CD14-positive monocyte (primary cell): ENCODE measurements around the gene ZNF232. TPM values are rescaled to one million over a fixed set of nuclear protein-coding genes. Genes with fewer than 3 reads are reported as not detected.
A peak's percentile ranks its signal among the peaks of the same experiment; 100 is the strongest.
"Not testable (repeated sequence)": the region's sequence is repeated elsewhere in the genome, so short reads cannot be mapped to it uniquely, and the experiment has no call there.

Experiments used
- DNase-seq, 3 donors: peaks; one replicate each; pipeline ENCODE4 v3.0.0-alpha.2; 2011 to 2022
- H2AFZ ChIP-seq: 2 replicates; pipeline ENCODE4 v1.6.0; 2012; ENCODE audit warnings: mild to moderate bottlenecking, low read depth, low read length, inconsistent platforms; ENCODE audit not compliant: insufficient read depth, poor library complexity, severe bottlenecking
- H3K27ac ChIP-seq, 2 donors: 1 replicate in 1 of 2; 2 replicates in 1 of 2; pipeline ENCODE4 v1.5.1; 2012 to 2013; ENCODE audit warnings: low read length in 2 of 2, control low read depth in 1 of 2, inconsistent platforms in 1 of 2, low read depth in 1 of 2, mild to moderate bottlenecking in 1 of 2
- H3K27me3 ChIP-seq, 2 donors: one replicate each; pipeline versions ENCODE4 v1.6.0 to v1.6.1; 2011 to 2013; ENCODE audit warnings: low read length in 2 of 2; ENCODE audit not compliant: control insufficient read depth in 2 of 2, insufficient read depth in 2 of 2
- H3K36me3 ChIP-seq, 2 donors: replicated peaks in 1 of 2; 1 replicate in 1 of 2; 2 replicates in 1 of 2; pipeline versions ENCODE4 v1.5.1 to v1.6.1; 2012 to 2013; ENCODE audit warnings: low read length in 2 of 2, control low read depth in 1 of 2, inconsistent platforms in 1 of 2, mild to moderate bottlenecking in 1 of 2; ENCODE audit not compliant: insufficient read depth in 2 of 2, control insufficient read depth in 1 of 2
- H3K4me1 ChIP-seq, 2 donors: 1 replicate in 1 of 2; 2 replicates in 1 of 2; pipeline versions ENCODE4 v1.5.1 to v1.6.1; 2012 to 2013; ENCODE audit warnings: low read length in 2 of 2, control low read depth in 1 of 2, inconsistent platforms in 1 of 2, mild to moderate bottlenecking in 1 of 2, moderate library complexity in 1 of 2; ENCODE audit not compliant: insufficient read depth in 2 of 2, control insufficient read depth in 1 of 2
- H3K4me2 ChIP-seq: replicated peaks from 2 replicates; pipeline ENCODE3; 2012; ENCODE audit warnings: low read length, moderate library complexity, mild to moderate bottlenecking; ENCODE audit not compliant: poor library complexity, severe bottlenecking; ENCODE audit errors: extremely low read depth
- H3K4me3 ChIP-seq, 3 experiments: fragments of 200-600 bp in 1 of 3; sonication (generic) in 1 of 3; replicated peaks in 1 of 3; 1 replicate in 2 of 3; 2 replicates in 1 of 3; pipeline ENCODE4 v1.5.1; 2011 to 2013; ENCODE audit warnings: low read length in 3 of 3, mild to moderate bottlenecking in 3 of 3, control low read depth in 2 of 3, low read depth in 2 of 3, inconsistent platforms in 1 of 3, moderate library complexity in 1 of 3
- H3K79me2 ChIP-seq: 2 replicates; pipeline ENCODE4 v1.6.0; 2012; ENCODE audit warnings: mild to moderate bottlenecking, control low read depth, inconsistent platforms, low read length, moderate library complexity; ENCODE audit not compliant: insufficient read depth
- H3K9ac ChIP-seq: 2 replicates; pipeline ENCODE4 v1.6.0; 2017; ENCODE audit warnings: low read length, mild to moderate bottlenecking; ENCODE audit not compliant: insufficient read depth, poor library complexity, severe bottlenecking
- H3K9me3 ChIP-seq, 2 donors: replicated peaks in 1 of 2; 1 replicate in 1 of 2; 2 replicates in 1 of 2; pipeline versions ENCODE4 v1.5.1 to v1.6.1; 2012 to 2013; ENCODE audit warnings: low read length in 2 of 2, control low read depth in 1 of 2; ENCODE audit not compliant: control insufficient read depth in 1 of 2, insufficient read depth in 1 of 2
- H4K20me1 ChIP-seq: 2 replicates; pipeline ENCODE4 v1.6.0; 2012; ENCODE audit warnings: mild to moderate bottlenecking, low read length, control low read depth, moderate library complexity; ENCODE audit not compliant: insufficient read depth
- H3K27ac Mint-ChIP-seq, 7 donors: one replicate each; pipeline ENCODE4 v1.8.0; 2020; ENCODE audit warnings: mild to moderate bottlenecking in 7 of 7, mixed read lengths in 7 of 7, moderate library complexity in 6 of 7, inconsistent platforms in 2 of 7
- H3K27me3 Mint-ChIP-seq, 3 donors: one replicate each; pipeline ENCODE4 v1.8.0; 2021 to 2022; ENCODE audit warnings: low read depth in 3 of 3, mild to moderate bottlenecking in 3 of 3, mixed read lengths in 3 of 3, moderate library complexity in 3 of 3, inconsistent platforms in 1 of 3
- H3K36me3 Mint-ChIP-seq, 2 donors: one replicate each; pipeline ENCODE4 v1.8.0; 2020; ENCODE audit warnings: mixed read lengths in 2 of 2, inconsistent platforms in 1 of 2, mild to moderate bottlenecking in 1 of 2
- H3K4me1 Mint-ChIP-seq: one replicate; pipeline ENCODE4 v1.8.0; 2020; ENCODE audit warnings: mild to moderate bottlenecking, mixed read lengths
- H3K4me3 Mint-ChIP-seq, 2 donors: one replicate each; pipeline ENCODE4 v1.8.0; 2020; ENCODE audit warnings: mild to moderate bottlenecking in 2 of 2, mixed read lengths in 2 of 2, moderate library complexity in 1 of 2
- H3K9me3 Mint-ChIP-seq, 7 donors: one replicate each; pipeline ENCODE4 v1.8.0; 2020 to 2022; ENCODE audit warnings: mixed read lengths in 7 of 7, mild to moderate bottlenecking in 6 of 7, moderate library complexity in 6 of 7, inconsistent platforms in 2 of 7
- CTCF ChIP-seq: fragments of 200-600 bp; IDR thresholded peaks from one replicate; pipeline ENCODE4 v1.8.0; 2022; ENCODE audit warnings: antibody characterized with exemption, mild to moderate bottlenecking
- WGBS: methylation state at CpG from one replicate; pipeline ENCODE4 v1.1.5; 2013; ENCODE audit warnings: missing lambda C conversion rate; ENCODE audit not compliant: insufficient coverage; 5-methylcytosine and 5-hydroxymethylcytosine counted together
- intact Hi-C, 2 donors: fragments of 100-400 bp; cut with micrococcal nuclease; formaldehyde crosslinking; loops; one replicate each; pipeline versions ENCODE4 v1.15.0 to v1.15.1; 2023
- polyA minus RNA-seq: library from RNA; depleted of rRNA, polyadenylated mRNA; stranded (reverse); fragments of >200 nt; gene quantifications from 2 replicates; pipeline ENCODE4 v1.2.3, GENCODE V29; 2012
- polyA plus RNA-seq, 3 donors: library from polyadenylated mRNA; depleted of rRNA in 1 of 3; unstranded in 2 of 3; stranded (reverse) in 1 of 3; fragments of 300-500 nt in 2 of 3; fragments of >200 nt in 1 of 3; fragmentation: Illumina TruSeq in 2 of 3; gene quantifications; 1 replicate in 2 of 3; 2 replicates in 1 of 3; pipeline ENCODE4 v1.2.3, GENCODE V29; 2012 to 2021
- total RNA-seq, 12 experiments: library from RNA in 1 of 12; stranded (reverse) in 1 of 12; fragments of 120-200 nt in 1 of 12; gene quantifications; one replicate each; pipeline ENCODE4 v1.2.4 and lab custom pipeline; 2013 to 2026; ENCODE audit warnings: mixed read lengths in 6 of 12, inconsistent platforms in 1 of 12

The ZNF232 gene
- total RNA-seq (2013), result 6.2 TPM
- polyA plus RNA-seq (1 to 10 TPM; 2.2 to 3.1 (median 3.0) TPM), polyA minus RNA-seq (1.4 and 2.2 TPM in 2 replicates), total RNA-seq (lab: John Stamatoyannopoulos, UW) (0.42 to 3.4 (median 1.4) reads per million in 11 experiments)

DNA sequence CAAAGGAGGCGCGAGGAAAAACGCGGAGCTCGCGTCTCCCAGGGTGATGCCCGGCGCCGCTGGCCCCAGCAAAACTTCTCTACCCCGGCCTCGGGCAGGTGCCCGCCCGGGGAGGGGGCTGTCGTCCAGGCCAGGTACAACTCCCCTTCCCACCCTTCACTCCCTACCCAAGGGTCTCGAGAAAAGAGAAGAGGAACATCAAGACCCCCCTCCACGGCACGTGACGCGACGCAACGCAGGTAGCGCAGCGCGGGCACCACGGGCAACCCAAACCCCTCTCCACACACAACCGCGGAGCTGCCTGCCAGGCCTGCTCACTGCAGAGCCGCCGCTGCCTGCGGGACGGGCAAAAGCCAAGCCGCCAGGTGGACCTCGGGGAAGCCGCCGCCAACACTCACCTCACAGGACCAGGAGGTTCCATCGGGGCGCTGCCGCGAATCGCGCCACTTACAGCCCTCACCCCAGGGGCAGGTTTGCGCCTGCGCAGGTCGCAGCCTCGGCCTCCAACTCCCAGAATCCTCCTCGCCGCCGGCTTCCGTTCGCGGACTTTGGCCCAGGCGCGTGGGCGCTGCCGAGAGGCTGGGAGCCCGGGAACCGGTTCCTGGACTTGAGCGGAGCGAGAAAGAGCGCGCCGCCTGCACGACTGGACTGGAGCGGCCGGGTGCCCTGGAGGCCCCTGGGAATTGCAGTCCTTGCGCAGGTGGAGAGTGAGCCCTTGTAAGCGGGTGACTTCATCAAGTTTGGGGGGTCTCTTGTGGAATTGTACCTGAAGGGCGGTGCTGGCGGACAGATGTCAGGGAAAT, at the start of gene ZNF232:
Gene ZNF232, minus strand, starts transcription at position 477 of the 803 bp plus-strand sequence. Its CDS starts 56 bp downstream, at position 421.
- Histone ChIP-seq H3K27ac (peak within 1 kb of the TSS in 1 of 2 donors; percentile 39), H3K4me2 (peak within 1 kb of the TSS; percentile 98), H3K27me3 (peaks cover 11 to 20% of the 10 kb centered on the region in 2 donors), H4K20me1 (no peaks in the 10 kb centered on the region), H3K79me2 (no peaks in the 10 kb centered on the region), H3K4me3 (peak within 1 kb of the TSS; percentile 57 to 94 (median 90)), H2AFZ (peak within 1 kb of the TSS; percentile 97), H3K9me3 (peaks cover 12 to 20% of the 10 kb centered on the region in 2 donors), H3K36me3 (peaks cover 11 to 29% of the 10 kb centered on the region in 2 donors), H3K4me1 (peaks cover 14 to 28% of the 10 kb centered on the region in 2 donors), H3K9ac (peak within 1 kb of the TSS; percentile 66)
- intact Hi-C loops, result loop anchor here (2.0 to 5.0 kb wide), 2 partner anchors 33 to 171 kb away; partner anchors contain the start of genes RABEP1 (in 1 of the 2) and ZFP3 (in 1 of the 2)
- peaks cover 22 to 45% (median 32%) of the 10 kb centered on the region in 7 donors for H3K9me3 Mint-ChIP-seq
- H3K27ac Mint-ChIP-seq, result peak within 1 kb of the TSS; percentile 22 to 78 (median 66)
- H3K36me3 Mint-ChIP-seq, result peaks cover 38 to 44% of the 10 kb centered on the region in 2 donors
- peaks cover 18 to 26% (median 25%) of the 10 kb centered on the region in 3 donors for H3K27me3 Mint-ChIP-seq
- peaks cover 22% of the 10 kb centered on the region for H3K4me1 Mint-ChIP-seq
- H3K4me3 Mint-ChIP-seq, result peak within 1 kb of the TSS; percentile 90 to 94
- peak; percentile 84 to 87 (median 85) for DNase-seq
- TF ChIP-seq CTCF, result no peak
- under 1% methylated on average over 51 of the region's 69 CpGs for WGBS

DNA sequence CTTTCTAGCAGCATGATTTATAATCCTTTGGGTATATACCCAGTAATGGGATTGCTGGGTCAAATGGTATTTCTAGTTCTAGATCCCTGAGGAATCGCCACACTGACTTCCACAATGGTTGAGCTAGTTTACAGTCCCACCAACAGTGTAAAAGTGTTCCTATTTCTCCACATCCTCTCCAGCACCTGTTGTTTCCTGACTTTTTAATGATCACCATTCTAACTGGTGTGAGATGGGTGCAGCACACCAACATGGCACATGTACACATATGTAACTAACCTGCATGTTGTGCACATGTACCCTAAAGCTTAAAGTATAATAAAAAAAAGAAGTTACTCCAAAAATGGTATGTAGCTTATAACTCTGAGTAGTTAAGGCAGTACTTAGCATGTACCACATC, 49.0 kb upstream of the ZNF232 start:
- H3K9me3 Mint-ChIP-seq, DNase-seq, H3K79me2 ChIP-seq, H3K9ac ChIP-seq, H3K4me3 ChIP-seq, H2AFZ ChIP-seq, H3K9me3 ChIP-seq, H3K36me3 ChIP-seq, H4K20me1 ChIP-seq, H3K4me2 ChIP-seq, H3K27me3 ChIP-seq, H3K27ac ChIP-seq, H3K4me3 Mint-ChIP-seq, H3K36me3 Mint-ChIP-seq, H3K27ac Mint-ChIP-seq, intact Hi-C loops: not testable (repeated sequence)
- Mint-ChIP-seq H3K4me1 (peaks cover 29% of the 10 kb centered on the region), H3K27me3 (peaks cover under 1 to 10% (median 4%) of the 10 kb centered on the region in 3 donors)
- H3K4me1 ChIP-seq, result peaks cover 21 to 30% of the 10 kb centered on the region in 2 donors
- WGBS, result no CpG with 5 or more reads among the region's 1 CpG

- H3K4me3 ChIP-seq, H2AFZ ChIP-seq, H3K9me3 ChIP-seq, H3K4me1 Mint-ChIP-seq, H3K36me3 Mint-ChIP-seq, H4K20me1 ChIP-seq, H3K27ac Mint-ChIP-seq, H3K27me3 ChIP-seq, H3K79me2 ChIP-seq, H3K4me3 Mint-ChIP-seq, H3K4me2 ChIP-seq, DNase-seq, H3K27ac ChIP-seq, H3K36me3 ChIP-seq, H3K4me1 ChIP-seq, intact Hi-C loops, H3K9ac ChIP-seq, H3K27me3 Mint-ChIP-seq, H3K9me3 Mint-ChIP-seq: not testable (repeated sequence)
- no CpG with 5 or more reads among the region's 1 CpG for WGBS
Observed at GRCh38 chr17:5146122-5146521, 34.4 kb upstream of the ZNF232 start.
